Rectal smooth muscle tissue (tissue), 1 donor: ENCODE data around the gene FRMPD1.

Experiments
- H3K27ac ChIP-seq: one replicate; pipeline ENCODE4 v1.7.0; 2013; ENCODE audit warnings: low read depth, low read length, inconsistent platforms
- H3K27me3 ChIP-seq: one replicate; pipeline ENCODE4 v1.7.0; 2013; ENCODE audit warnings: low read length; ENCODE audit not compliant: control insufficient read depth, insufficient read depth
- H3K36me3 ChIP-seq: one replicate; pipeline ENCODE4 v1.7.0; 2013; ENCODE audit warnings: low read length; ENCODE audit not compliant: control insufficient read depth, insufficient read depth
- H3K4me1 ChIP-seq: one replicate; pipeline ENCODE4 v1.7.0; 2013; ENCODE audit warnings: low read length; ENCODE audit not compliant: control insufficient read depth, insufficient read depth
- H3K4me3 ChIP-seq: one replicate; pipeline ENCODE4 v1.7.0; 2013; ENCODE audit warnings: low read length
- H3K9ac ChIP-seq: one replicate; pipeline ENCODE4 v1.7.0; 2013; ENCODE audit warnings: low read length

The FRMPD1 gene

GRCh38 chr9:37639109-37639762 is 11.5 kb upstream of the FRMPD1 start:
- H3K9ac ChIP-seq, result no peak overlapping the region
- no peaks in the 10 kb centered on the region for H3K4me1 ChIP-seq
- no peaks in the 10 kb centered on the region for H3K36me3 ChIP-seq
- no peak overlapping the region for H3K4me3 ChIP-seq
- no peak overlapping the region for H3K27ac ChIP-seq
- H3K27me3 ChIP-seq, result no peaks in the 10 kb centered on the region

GRCh38 chr9:37639841-37640240 is 10.9 kb upstream of the FRMPD1 start:
- Histone ChIP-seq H3K27me3 (no peaks in the 10 kb centered on the region), H3K9ac (no peak overlapping the region), H3K36me3 (no peaks in the 10 kb centered on the region), H3K4me1 (no peaks in the 10 kb centered on the region), H3K27ac (no peak overlapping the region), H3K4me3 (no peak overlapping the region)

GRCh38 chr9:37640246-37640645 is 10.5 kb upstream of the FRMPD1 start:
- Histone ChIP-seq H3K4me3 (no peak overlapping the region), H3K4me1 (no peaks in the 10 kb centered on the region), H3K27me3 (no peaks in the 10 kb centered on the region), H3K27ac (no peak overlapping the region), H3K9ac (no peak overlapping the region), H3K36me3 (no peaks in the 10 kb centered on the region)

- H3K27me3 ChIP-seq, result no peaks in the 10 kb centered on the region
- no peak overlapping the region for H3K4me3 ChIP-seq
- no peaks in the 10 kb centered on the region for H3K36me3 ChIP-seq
- no peaks in the 10 kb centered on the region for H3K4me1 ChIP-seq
- H3K27ac ChIP-seq, result no peak overlapping the region
- H3K9ac ChIP-seq, result no peak overlapping the region
Observed at GRCh38 chr9:37641331-37641730, 9.4 kb upstream of the FRMPD1 start.

- Histone ChIP-seq H3K4me1 (no peaks in the 10 kb centered on the region), H3K27ac (no peak overlapping the region), H3K4me3 (no peak overlapping the region), H3K36me3 (no peaks in the 10 kb centered on the region), H3K27me3 (no peaks in the 10 kb centered on the region), H3K9ac (no peak overlapping the region)
Observed at GRCh38 chr9:37643214-37643613, 7.5 kb upstream of the FRMPD1 start.

GRCh38 chr9:37645903-37646506 is 4.7 kb upstream of the FRMPD1 start:
- no peaks in the 10 kb centered on the region for H3K27me3 ChIP-seq
- no peaks in the 10 kb centered on the region for H3K36me3 ChIP-seq
- H3K4me3 ChIP-seq, result no peak overlapping the region
- no peak overlapping the region for H3K9ac ChIP-seq
- peaks cover under 1% of the 10 kb centered on the region for H3K4me1 ChIP-seq
- H3K27ac ChIP-seq, result no peak overlapping the region

GRCh38 chr9:37650299-37650872 is 368 bp upstream of the FRMPD1 start:
- Histone ChIP-seq H3K27me3 (peaks cover 9% of the 10 kb centered on the region), H3K27ac (no peak overlapping the region), H3K4me3 (peak overlapping the region; percentile 39), H3K9ac (no peak overlapping the region), H3K36me3 (no peaks in the 10 kb centered on the region), H3K4me1 (peaks cover 6% of the 10 kb centered on the region)

GRCh38 chr9:37652261-37652660 is 1.5 kb downstream of the FRMPD1 start:
- H3K4me1 ChIP-seq, result peaks cover 6% of the 10 kb centered on the region
- H3K36me3 ChIP-seq, result no peaks in the 10 kb centered on the region
- H3K4me3 ChIP-seq, result no peak overlapping the region
- H3K9ac ChIP-seq, result no peak overlapping the region
- H3K27me3 ChIP-seq, result peaks cover 9% of the 10 kb centered on the region
- no peak overlapping the region for H3K27ac ChIP-seq

GRCh38 chr9:37653385-37653784 is 2.6 kb downstream of the FRMPD1 start:
- no peak overlapping the region for H3K27ac ChIP-seq
- H3K4me1 ChIP-seq, result peaks cover 6% of the 10 kb centered on the region
- no peaks in the 10 kb centered on the region for H3K36me3 ChIP-seq
- peaks cover 9% of the 10 kb centered on the region for H3K27me3 ChIP-seq
- H3K9ac ChIP-seq, result no peak overlapping the region
- H3K4me3 ChIP-seq, result no peak overlapping the region

GRCh38 chr9:37656936-37657335 is 6.2 kb downstream of the FRMPD1 start:
- Histone ChIP-seq H3K27ac (no peak overlapping the region), H3K4me3 (no peak overlapping the region), H3K9ac (no peak overlapping the region), H3K27me3 (peaks cover 5% of the 10 kb centered on the region), H3K4me1 (no peaks in the 10 kb centered on the region), H3K36me3 (no peaks in the 10 kb centered on the region)

GRCh38 chr9:37660691-37661090 is 9.9 kb downstream of the FRMPD1 start:
- no peaks in the 10 kb centered on the region for H3K27me3 ChIP-seq
- no peak overlapping the region for H3K9ac ChIP-seq
- H3K4me3 ChIP-seq, result no peak overlapping the region
- no peaks in the 10 kb centered on the region for H3K36me3 ChIP-seq
- H3K4me1 ChIP-seq, result no peaks in the 10 kb centered on the region
- no peak overlapping the region for H3K27ac ChIP-seq

- H3K9ac ChIP-seq, result no peak overlapping the region
- no peaks in the 10 kb centered on the region for H3K27me3 ChIP-seq
- H3K4me3 ChIP-seq, result no peak overlapping the region
- H3K4me1 ChIP-seq, result no peaks in the 10 kb centered on the region
- H3K36me3 ChIP-seq, result no peaks in the 10 kb centered on the region
- no peak overlapping the region for H3K27ac ChIP-seq
Observed at GRCh38 chr9:37663926-37664325, 13.2 kb downstream of the FRMPD1 start.

GRCh38 chr9:37667706-37668105 is 17.0 kb downstream of the FRMPD1 start:
- H3K4me3 ChIP-seq, result no peak overlapping the region
- H3K36me3 ChIP-seq, result no peaks in the 10 kb centered on the region
- H3K27ac ChIP-seq, result no peak overlapping the region
- H3K4me1 ChIP-seq, result no peaks in the 10 kb centered on the region
- no peaks in the 10 kb centered on the region for H3K27me3 ChIP-seq
- H3K9ac ChIP-seq, result no peak overlapping the region
